GM12873 (cell line): Measurements from ENCODE around the gene SEMA5A.
A peak's percentile ranks its signal among the peaks of the same experiment; 100 is the strongest.

Source experiments
- TF ChIP-seq, protein P1 (sequence below): IDR thresholded peaks from 2 replicates; pipeline ENCODE4 v1.5.1; 2012; ENCODE audit warnings: low read depth, mild to moderate bottlenecking, moderate library complexity, low read length, control low read depth; ENCODE audit not compliant: insufficient read depth; ENCODE audit errors: missing control alignments

The SEMA5A gene

DNA sequence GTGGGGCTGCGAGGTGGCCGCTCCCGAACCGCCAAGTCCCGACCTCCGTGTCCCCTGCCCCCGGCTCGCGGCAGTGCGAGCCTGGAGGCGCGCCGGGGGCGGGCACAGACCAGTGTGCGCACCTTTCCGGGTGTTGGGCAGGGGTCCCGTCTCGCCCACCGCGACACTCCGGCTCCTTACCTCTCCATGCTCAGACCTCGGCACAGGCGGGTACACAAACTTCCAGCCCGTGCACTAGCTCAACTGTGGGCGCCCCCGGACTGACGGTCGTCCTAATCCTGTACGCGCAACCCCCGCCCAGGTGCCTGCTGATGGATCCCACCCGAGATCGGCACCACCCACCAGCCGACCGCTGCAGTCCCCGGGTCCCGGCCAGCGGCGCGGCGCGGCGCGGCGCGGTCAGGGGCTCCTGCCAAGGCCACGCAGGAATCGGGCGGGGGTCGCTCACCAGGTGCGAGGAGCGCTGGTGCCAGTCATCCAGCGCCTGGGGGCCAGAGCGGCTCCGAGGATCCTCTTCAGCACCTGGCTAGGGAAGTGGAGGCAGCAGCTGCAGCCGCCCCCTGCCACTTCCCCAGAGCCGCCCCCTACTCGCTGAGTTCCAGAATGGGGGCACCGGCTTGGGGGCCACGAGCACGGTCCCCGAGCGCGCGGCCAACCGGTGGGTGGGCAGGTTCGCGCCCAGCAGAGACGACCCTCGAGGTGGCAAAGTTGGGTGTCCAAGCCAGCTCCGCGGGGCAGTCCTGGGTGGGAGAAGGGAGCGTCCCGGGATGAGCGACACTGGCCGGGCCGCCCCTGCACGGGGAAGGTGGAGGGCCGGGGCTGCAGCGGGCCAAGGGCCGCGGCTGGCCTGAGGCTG, 511 bp downstream of the SEMA5A start:
- TF ChIP-seq, protein P1, sequence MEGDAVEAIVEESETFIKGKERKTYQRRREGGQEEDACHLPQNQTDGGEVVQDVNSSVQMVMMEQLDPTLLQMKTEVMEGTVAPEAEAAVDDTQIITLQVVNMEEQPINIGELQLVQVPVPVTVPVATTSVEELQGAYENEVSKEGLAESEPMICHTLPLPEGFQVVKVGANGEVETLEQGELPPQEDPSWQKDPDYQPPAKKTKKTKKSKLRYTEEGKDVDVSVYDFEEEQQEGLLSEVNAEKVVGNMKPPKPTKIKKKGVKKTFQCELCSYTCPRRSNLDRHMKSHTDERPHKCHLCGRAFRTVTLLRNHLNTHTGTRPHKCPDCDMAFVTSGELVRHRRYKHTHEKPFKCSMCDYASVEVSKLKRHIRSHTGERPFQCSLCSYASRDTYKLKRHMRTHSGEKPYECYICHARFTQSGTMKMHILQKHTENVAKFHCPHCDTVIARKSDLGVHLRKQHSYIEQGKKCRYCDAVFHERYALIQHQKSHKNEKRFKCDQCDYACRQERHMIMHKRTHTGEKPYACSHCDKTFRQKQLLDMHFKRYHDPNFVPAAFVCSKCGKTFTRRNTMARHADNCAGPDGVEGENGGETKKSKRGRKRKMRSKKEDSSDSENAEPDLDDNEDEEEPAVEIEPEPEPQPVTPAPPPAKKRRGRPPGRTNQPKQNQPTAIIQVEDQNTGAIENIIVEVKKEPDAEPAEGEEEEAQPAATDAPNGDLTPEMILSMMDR, result no peak

DNA sequence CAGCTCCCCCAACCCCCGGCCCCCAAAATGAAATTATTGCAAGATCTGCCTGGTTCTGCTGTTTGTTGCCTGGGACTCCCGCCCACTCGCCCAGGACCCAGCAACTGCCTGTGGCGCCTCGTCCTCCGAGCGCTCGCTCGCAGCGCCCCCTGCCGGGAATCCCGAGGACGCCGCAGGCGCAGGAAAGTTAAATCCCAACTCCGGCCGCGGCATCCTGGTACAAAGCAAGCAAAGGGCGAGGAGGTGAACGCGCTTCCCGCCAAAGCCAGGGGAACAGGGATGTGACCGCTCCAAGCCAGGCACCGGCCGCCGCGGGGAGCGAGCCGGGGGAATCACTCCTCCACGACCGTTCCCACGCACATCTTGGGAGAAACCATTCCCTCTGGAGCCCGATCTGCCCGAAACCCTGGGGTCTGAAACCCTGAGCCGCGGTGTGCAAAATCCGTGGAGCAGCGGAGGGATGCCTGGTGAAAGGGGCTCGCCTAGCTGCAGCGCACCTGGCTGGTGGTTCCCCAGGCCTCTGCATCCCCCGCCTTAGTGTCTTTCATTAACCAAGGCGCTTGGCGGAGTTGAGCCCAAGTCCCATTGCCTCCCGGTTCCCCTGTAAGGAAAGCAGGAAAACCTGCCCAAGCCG, 1.3 kb downstream of the SEMA5A start:
- TF ChIP-seq, protein P1, result peak; percentile 85

DNA sequence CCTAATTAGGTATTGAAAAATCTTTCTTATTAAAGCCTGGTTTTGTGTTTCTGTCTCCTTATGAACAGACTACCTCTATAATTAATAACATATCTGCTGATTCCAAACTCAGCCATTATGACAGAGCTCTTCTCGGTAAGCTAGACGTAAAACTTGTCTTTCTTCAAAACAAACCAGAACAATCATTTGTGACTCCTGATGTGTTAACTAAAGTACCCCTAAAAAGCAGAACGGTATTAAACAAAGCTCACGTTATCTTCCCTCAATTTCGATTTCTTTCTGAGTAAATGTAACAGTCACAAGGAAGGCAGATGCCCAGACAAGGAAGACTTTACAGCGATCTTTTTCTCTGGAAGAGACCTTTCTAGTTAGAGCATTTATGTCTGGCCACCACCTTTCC, 1.8 kb downstream of the SEMA5A start:
- TF ChIP-seq, protein P1, result no peak

DNA sequence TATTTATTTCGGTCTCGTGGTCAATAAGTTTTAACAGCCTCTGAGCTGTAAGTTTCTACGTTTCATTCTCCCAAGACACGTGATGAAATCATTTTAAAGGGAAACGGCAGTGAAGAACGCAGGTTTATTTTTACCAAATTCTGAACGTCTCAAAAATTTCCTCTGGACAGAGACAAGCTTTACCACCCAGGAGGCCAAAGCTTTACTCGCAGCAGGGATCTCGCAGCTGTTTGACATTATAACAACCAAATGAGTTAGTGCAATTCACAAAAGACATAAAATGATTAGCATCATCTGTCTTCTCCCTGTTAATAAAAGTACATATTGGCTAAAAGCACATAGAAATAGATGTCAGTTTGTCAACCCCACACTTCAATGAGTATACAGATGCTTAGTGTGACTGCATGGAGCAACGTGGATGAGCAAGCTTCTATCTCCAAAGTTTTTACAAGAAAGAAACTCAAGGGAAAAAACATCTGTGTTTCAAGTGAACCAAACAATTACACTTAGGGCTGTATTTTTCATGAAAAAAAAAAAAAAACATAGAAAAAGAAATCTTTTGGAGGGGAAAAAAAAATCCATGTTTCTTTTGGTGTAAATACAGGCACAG, 2.5 kb downstream of the SEMA5A start:
- TF ChIP-seq, protein P1, result no peak

DNA sequence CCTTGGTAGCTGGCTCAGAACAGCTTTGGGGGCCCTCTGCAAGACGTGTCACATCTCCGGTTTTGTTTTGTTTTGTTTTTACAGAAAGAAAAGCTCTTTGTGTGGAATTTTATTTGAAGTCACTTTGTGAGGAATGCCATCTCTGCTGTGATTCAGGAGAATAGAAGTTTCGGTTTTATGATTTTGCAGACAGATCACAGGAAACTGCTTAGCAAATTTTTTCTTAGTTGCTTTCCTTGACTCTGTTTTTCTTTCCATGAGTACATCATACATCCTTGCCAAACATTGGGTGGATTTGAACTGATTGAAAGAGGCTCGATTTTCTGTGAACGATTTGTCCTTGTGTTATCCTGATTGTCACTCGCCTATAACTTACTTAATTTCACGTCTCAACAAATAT, 5.1 kb downstream of the SEMA5A start:
- TF ChIP-seq, protein P1, result no peak

DNA sequence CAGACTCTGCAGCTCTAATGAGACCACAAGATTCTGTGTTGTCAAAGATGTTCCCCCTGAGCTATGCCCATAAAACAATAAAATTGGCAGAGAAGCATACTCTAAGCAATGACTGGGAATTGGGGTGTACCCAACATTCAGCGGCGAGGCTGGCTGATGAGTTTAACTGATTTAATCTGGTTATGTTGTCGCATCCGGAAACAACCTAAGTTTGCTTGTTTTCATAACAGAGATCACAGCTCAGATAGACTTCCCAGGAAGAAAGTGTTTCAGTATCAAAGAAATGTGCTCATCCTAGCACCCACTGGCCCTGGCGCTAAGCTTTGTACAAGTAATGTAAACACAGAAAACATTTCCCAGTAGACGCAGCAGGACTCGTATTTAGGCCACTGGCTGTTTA, 7.4 kb downstream of the SEMA5A start:
- TF ChIP-seq, protein P1, result no peak

DNA sequence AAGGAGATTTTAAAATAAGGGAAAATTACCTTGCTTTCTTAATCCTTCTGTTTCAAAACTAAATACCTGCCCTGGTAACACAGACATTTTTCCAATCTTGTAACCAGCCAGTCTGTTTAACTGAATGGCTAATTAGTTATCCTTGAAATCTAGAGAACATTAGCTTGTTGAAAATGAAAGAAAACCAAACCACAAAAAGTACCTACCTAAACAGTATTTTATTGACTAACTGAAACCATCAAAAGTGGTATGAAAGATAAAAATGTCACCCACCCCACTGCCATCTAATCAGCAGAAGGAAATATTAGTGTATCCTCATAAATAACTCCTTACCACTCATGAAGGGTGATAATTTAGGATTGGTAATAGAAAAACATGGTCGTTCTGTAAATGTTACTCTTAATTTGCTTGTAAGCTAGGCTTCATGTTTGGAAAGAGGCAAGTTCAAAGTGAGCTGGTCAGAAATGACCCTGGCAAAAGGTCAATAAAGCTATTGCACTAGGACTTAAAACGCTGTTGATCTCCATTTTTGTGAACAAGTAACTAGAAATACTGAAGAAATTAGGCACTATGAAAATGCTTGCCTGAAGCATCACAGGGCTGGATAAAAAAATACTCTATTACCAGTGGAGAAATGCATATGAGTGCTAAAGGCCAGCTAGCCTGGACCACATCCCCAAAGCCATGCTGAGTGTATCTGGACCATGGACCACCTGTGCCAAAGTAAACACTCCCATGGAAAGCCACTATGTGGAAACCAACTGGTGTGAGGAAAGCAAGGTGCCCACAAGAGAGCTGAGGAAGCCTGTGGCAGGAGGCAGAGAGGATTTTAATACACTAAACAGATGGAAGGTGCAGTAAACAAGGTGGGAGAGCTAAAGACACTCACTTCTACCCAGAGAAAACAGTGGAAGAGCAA, 8.4 kb downstream of the SEMA5A start:
- TF ChIP-seq, protein P1, result no peak
